Mesenchymal stem cell (in vitro differentiated cells and primary cell): ENCODE data around the gene HELT.
"Not testable (repeated sequence)": the region's sequence is repeated elsewhere in the genome, so short reads cannot be mapped to it uniquely, and the experiment has no call there.

ENCODE experiments used
- DNase-seq: peaks from one replicate; pipeline ENCODE4 v3.0.0-alpha.2; 2013
- H2AFZ ChIP-seq: one replicate; pipeline ENCODE4 v1.6.1; 2013; ENCODE audit warnings: low read depth, mild to moderate bottlenecking, control low read depth, inconsistent platforms, low read length, moderate library complexity
- H2AK5ac ChIP-seq: 2 replicates; pipeline ENCODE4 v1.6.1; 2013; ENCODE audit warnings: low read length, moderate library complexity, mild to moderate bottlenecking, inconsistent platforms; ENCODE audit not compliant: severe bottlenecking
- H2BK120ac ChIP-seq: one replicate; pipeline ENCODE4 v1.6.1; 2013; ENCODE audit warnings: low read depth, mild to moderate bottlenecking, inconsistent platforms, low read length, moderate library complexity
- H2BK12ac ChIP-seq, 2 experiments: one replicate each; pipeline ENCODE4 v1.6.1; 2013; ENCODE audit warnings: inconsistent platforms in 2 of 2, low read length in 2 of 2, mild to moderate bottlenecking in 2 of 2, moderate library complexity in 2 of 2, control low read depth in 1 of 2
- H2BK15ac ChIP-seq: one replicate; pipeline ENCODE4 v1.6.1; 2013; ENCODE audit warnings: mild to moderate bottlenecking, low read depth, inconsistent platforms; ENCODE audit not compliant: poor library complexity, severe bottlenecking
- H2BK5ac ChIP-seq: 2 replicates; pipeline ENCODE4 v1.6.1; 2013; ENCODE audit warnings: low read depth, mild to moderate bottlenecking, low read length, control low read depth, inconsistent platforms; ENCODE audit not compliant: poor library complexity, severe bottlenecking
- H3K14ac ChIP-seq, 2 experiments: one replicate each; pipeline ENCODE4 v1.6.1; 2013; ENCODE audit warnings: inconsistent platforms in 2 of 2, low read length in 2 of 2, control low read depth in 1 of 2, mild to moderate bottlenecking in 1 of 2, moderate library complexity in 1 of 2
- H3K18ac ChIP-seq, 2 experiments: one replicate each; pipeline ENCODE4 v1.6.1; 2013; ENCODE audit warnings: inconsistent platforms in 2 of 2, low read length in 2 of 2, control low read depth in 1 of 2, low read depth in 1 of 2, mild to moderate bottlenecking in 1 of 2
- H3K23ac ChIP-seq, 2 experiments: one replicate each; pipeline ENCODE4 v1.6.1; 2013; ENCODE audit warnings: inconsistent platforms in 2 of 2, low read length in 2 of 2, mild to moderate bottlenecking in 2 of 2, moderate library complexity in 2 of 2, control low read depth in 1 of 2
- H3K27ac ChIP-seq: 2 replicates; pipeline ENCODE4 v1.5.1; 2013; ENCODE audit warnings: mild to moderate bottlenecking, moderate library complexity, low read length, control low read depth, inconsistent platforms; ENCODE audit not compliant: poor library complexity, severe bottlenecking
- H3K27me3 ChIP-seq, 2 experiments: 2 replicates each; pipeline versions ENCODE4 v1.6.1 to v1.7.0; 2013; ENCODE audit warnings: low read length in 2 of 2, mild to moderate bottlenecking in 2 of 2, moderate library complexity in 2 of 2, control low read depth in 1 of 2, inconsistent platforms in 1 of 2; ENCODE audit not compliant: control insufficient read depth in 1 of 2, insufficient read depth in 1 of 2
- H3K36me3 ChIP-seq, 2 experiments: 2 replicates each; pipeline versions ENCODE4 v1.6.1 to v1.7.0; 2013; ENCODE audit warnings: low read length in 2 of 2, control low read depth in 1 of 2, inconsistent platforms in 1 of 2, low read depth in 1 of 2, mild to moderate bottlenecking in 1 of 2; ENCODE audit not compliant: insufficient read depth in 2 of 2, control insufficient read depth in 1 of 2
- H3K4ac ChIP-seq, 2 experiments: one replicate each; pipeline ENCODE4 v1.6.1; 2013; ENCODE audit warnings: inconsistent platforms in 2 of 2, low read length in 2 of 2, mild to moderate bottlenecking in 2 of 2, moderate library complexity in 2 of 2, control low read depth in 1 of 2, low read depth in 1 of 2
- H3K4me1 ChIP-seq: 2 replicates; pipeline ENCODE4 v1.6.1; 2013; ENCODE audit warnings: low read depth, low read length, control low read depth; ENCODE audit not compliant: control insufficient read depth, insufficient read depth
- H3K4me2 ChIP-seq: 2 replicates; pipeline ENCODE4 v1.6.1; 2013; ENCODE audit warnings: low read length, mild to moderate bottlenecking, inconsistent platforms; ENCODE audit not compliant: poor library complexity, severe bottlenecking
- H3K4me3 ChIP-seq, 2 experiments: 2 replicates each; pipeline versions ENCODE4 v1.5.1 to v1.7.0; 2013; ENCODE audit warnings: low read length in 2 of 2, mild to moderate bottlenecking in 2 of 2, control low read depth in 1 of 2, low read depth in 1 of 2; ENCODE audit not compliant: insufficient read depth in 1 of 2
- H3K79me1 ChIP-seq: replicated peaks from 2 replicates; pipeline ENCODE4 v1.6.1; 2013; ENCODE audit warnings: mild to moderate bottlenecking, control low read depth, low read length, inconsistent platforms; ENCODE audit not compliant: poor library complexity, severe bottlenecking
- H3K9ac ChIP-seq: 2 replicates; pipeline ENCODE4 v1.7.0; 2013; ENCODE audit warnings: mild to moderate bottlenecking, low read length, moderate library complexity
- H3K9me3 ChIP-seq: 2 replicates; pipeline ENCODE4 v1.7.0; 2013; ENCODE audit warnings: mild to moderate bottlenecking, low read length; ENCODE audit not compliant: control insufficient read depth
- H4K8ac ChIP-seq: one replicate; pipeline ENCODE4 v1.6.1; 2013; ENCODE audit warnings: inconsistent platforms, mild to moderate bottlenecking, low read length, moderate library complexity
- H4K91ac ChIP-seq: one replicate; pipeline ENCODE4 v1.6.1; 2013; ENCODE audit warnings: mild to moderate bottlenecking, low read length, inconsistent platforms
- WGBS: methylation state at CpG from one replicate; pipeline ENCODE4 v1.1.7; 2013; ENCODE audit warnings: mixed read lengths; 5-methylcytosine and 5-hydroxymethylcytosine counted together

The HELT gene

GRCh38 chr4:185051283-185051682 is 33.0 kb downstream of the HELT start:
- not testable (repeated sequence) for H2AFZ ChIP-seq, H3K9me3 ChIP-seq, H3K18ac ChIP-seq, H2BK120ac ChIP-seq, H3K23ac ChIP-seq, H3K36me3 ChIP-seq, H2BK12ac ChIP-seq, H3K4me1 ChIP-seq, H3K4ac ChIP-seq, H3K79me1 ChIP-seq, H3K4me3 ChIP-seq, H4K91ac ChIP-seq, H2AK5ac ChIP-seq, H3K9ac ChIP-seq, H3K4me2 ChIP-seq, H3K14ac ChIP-seq, H2BK5ac ChIP-seq, H3K27ac ChIP-seq, H2BK15ac ChIP-seq, H4K8ac ChIP-seq, DNase-seq
- peaks cover 7 to 41% of the 10 kb centered on the region in 2 experiments for H3K27me3 ChIP-seq
- WGBS, result 97% methylated on average over 3 of the region's 5 CpGs

GRCh38 chr4:185053746-185054145 is 35.5 kb downstream of the HELT start:
- Histone ChIP-seq H2AK5ac (no peak overlapping the region), H3K4me2 (no peak overlapping the region), H2BK15ac (no peak overlapping the region), H3K9me3 (peaks cover 5% of the 10 kb centered on the region), H2BK12ac (no peak overlapping the region), H4K8ac (no peak overlapping the region), H3K79me1 (no peaks in the 10 kb centered on the region), H3K18ac (no peak overlapping the region), H3K4ac (no peak overlapping the region), H3K4me3 (no peak overlapping the region), H3K27ac (no peak overlapping the region), H4K91ac (no peak overlapping the region), H2AFZ (no peak overlapping the region), H3K9ac (no peak overlapping the region), H3K36me3 (no peaks in the 10 kb centered on the region), H2BK120ac (no peak overlapping the region), H2BK5ac (no peak overlapping the region), H3K23ac (no peak overlapping the region), H3K4me1 (no peaks in the 10 kb centered on the region), H3K14ac (no peak overlapping the region), H3K27me3 (peaks cover 13 to 44% of the 10 kb centered on the region in 2 experiments)
- WGBS, result 93% methylated on average over 14 of the region's 14 CpGs
- DNase-seq, result no peak

GRCh38 chr4:185054272-185054671 is 36.0 kb downstream of the HELT start:
- no peak overlapping the region for H4K91ac ChIP-seq
- H3K14ac ChIP-seq, result no peak overlapping the region
- no peak overlapping the region for H3K4me2 ChIP-seq
- no peak overlapping the region for H2AK5ac ChIP-seq
- no peak overlapping the region for H3K27ac ChIP-seq
- WGBS, result 84% methylated on average over 5 of the region's 5 CpGs
- no peaks in the 10 kb centered on the region for H3K36me3 ChIP-seq
- no peak overlapping the region for H3K18ac ChIP-seq
- no peak overlapping the region for H3K23ac ChIP-seq
- H3K4ac ChIP-seq, result no peak overlapping the region
- H3K79me1 ChIP-seq, result no peaks in the 10 kb centered on the region
- H3K4me3 ChIP-seq, result no peak overlapping the region
- no peak overlapping the region for H2BK12ac ChIP-seq
- H4K8ac ChIP-seq, result no peak overlapping the region
- no peak overlapping the region for H2BK15ac ChIP-seq
- H2AFZ ChIP-seq, result no peak overlapping the region
- no peak for DNase-seq
- no peak overlapping the region for H3K9ac ChIP-seq
- H2BK120ac ChIP-seq, result no peak overlapping the region
- peaks cover 13 to 43% of the 10 kb centered on the region in 2 experiments for H3K27me3 ChIP-seq
- no peaks in the 10 kb centered on the region for H3K4me1 ChIP-seq
- H2BK5ac ChIP-seq, result no peak overlapping the region
- H3K9me3 ChIP-seq, result peaks cover 5% of the 10 kb centered on the region

- no peaks in the 10 kb centered on the region for H3K79me1 ChIP-seq
- H4K91ac ChIP-seq, result no peak overlapping the region
- no peak overlapping the region for H2BK15ac ChIP-seq
- no peak overlapping the region for H4K8ac ChIP-seq
- peaks cover 13 to 41% of the 10 kb centered on the region in 2 experiments for H3K27me3 ChIP-seq
- no peak overlapping the region for H2BK5ac ChIP-seq
- no peak overlapping the region for H2BK12ac ChIP-seq
- peaks cover 5% of the 10 kb centered on the region for H3K9me3 ChIP-seq
- no peak overlapping the region for H3K4me2 ChIP-seq
- H2AFZ ChIP-seq, result no peak overlapping the region
- no peak overlapping the region for H3K27ac ChIP-seq
- no peaks in the 10 kb centered on the region for H3K4me1 ChIP-seq
- no peak overlapping the region for H3K14ac ChIP-seq
- no peak overlapping the region for H3K18ac ChIP-seq
- no peak overlapping the region for H2BK120ac ChIP-seq
- H3K4ac ChIP-seq, result no peak overlapping the region
- H3K23ac ChIP-seq, result no peak overlapping the region
- H3K4me3 ChIP-seq, result no peak overlapping the region
- DNase-seq, result no peak
- no peak overlapping the region for H2AK5ac ChIP-seq
- no peaks in the 10 kb centered on the region for H3K36me3 ChIP-seq
- WGBS, result 53% methylated on average over 7 of the region's 7 CpGs
- H3K9ac ChIP-seq, result no peak overlapping the region
Measured at GRCh38 chr4:185054886-185055285, 36.6 kb downstream of the HELT start.
